Measurements from ENCODE around the gene TSPEAR.

TSPEAR gene

GRCh38 chr21:44714905-44715304 lies 3.5 kb upstream of the TSPEAR start:
- Histone ChIP-seq H3K4me1 (ENCODE audit: insufficient read depth, low read length) (no peaks in the 10 kb centered on the region), H3K9me3 (ENCODE audit: low read length) (no peaks in the 10 kb centered on the region), H3K27me3 (ENCODE audit: control insufficient read depth in 1 of 2, insufficient read depth in 2 of 2, low read length in 2 of 2) (peaks cover 24 to 45% of the 10 kb centered on the region in 2 donors), H3K36me3 (ENCODE audit: insufficient read depth, low read length) (no peaks in the 10 kb centered on the region), H3K4me3 (ENCODE audit: low read depth in 1 of 2, low read length in 2 of 2) (no peak overlapping the region), H3K27ac (ENCODE audit: low read depth, low read length) (no peak overlapping the region), H3K9ac (ENCODE audit: low read length) (no peak overlapping the region)

GRCh38 chr21:44713846-44714245 lies 2.5 kb upstream of the TSPEAR start:
- Histone ChIP-seq H3K4me1 (ENCODE audit: insufficient read depth, low read length) (no peaks in the 10 kb centered on the region), H3K9ac (ENCODE audit: low read length) (no peak overlapping the region), H3K9me3 (ENCODE audit: low read length) (no peaks in the 10 kb centered on the region), H3K4me3 (ENCODE audit: low read depth in 1 of 2, low read length in 2 of 2) (no peak overlapping the region), H3K36me3 (ENCODE audit: insufficient read depth, low read length) (no peaks in the 10 kb centered on the region), H3K27me3 (ENCODE audit: control insufficient read depth in 1 of 2, insufficient read depth in 2 of 2, low read length in 2 of 2) (peaks cover 24 to 55% of the 10 kb centered on the region in 2 donors), H3K27ac (ENCODE audit: low read depth, low read length) (no peak overlapping the region)

GRCh38 chr21:44713130-44713529 lies 1.8 kb upstream of the TSPEAR start:
- Histone ChIP-seq H3K27ac (ENCODE audit: low read depth, low read length) (no peak overlapping the region), H3K4me3 (ENCODE audit: low read depth in 1 of 2, low read length in 2 of 2) (no peak overlapping the region), H3K27me3 (ENCODE audit: control insufficient read depth in 1 of 2, insufficient read depth in 2 of 2, low read length in 2 of 2) (peaks cover 24 to 62% of the 10 kb centered on the region in 2 donors), H3K36me3 (ENCODE audit: insufficient read depth, low read length) (no peaks in the 10 kb centered on the region), H3K4me1 (ENCODE audit: insufficient read depth, low read length) (no peaks in the 10 kb centered on the region), H3K9ac (ENCODE audit: low read length) (no peak overlapping the region), H3K9me3 (ENCODE audit: low read length) (no peaks in the 10 kb centered on the region)

- no peak overlapping the region for H3K27ac ChIP-seq (ENCODE audit: low read depth, low read length)
- no peaks in the 10 kb centered on the region for H3K36me3 ChIP-seq (ENCODE audit: insufficient read depth, low read length)
- H3K9me3 ChIP-seq (ENCODE audit: low read length): no peaks in the 10 kb centered on the region
- no peak overlapping the region for H3K4me3 ChIP-seq (ENCODE audit: low read depth in 1 of 2, low read length in 2 of 2)
- H3K9ac ChIP-seq (ENCODE audit: low read length): no peak overlapping the region
- H3K4me1 ChIP-seq (ENCODE audit: insufficient read depth, low read length): no peaks in the 10 kb centered on the region
- H3K27me3 ChIP-seq (ENCODE audit: control insufficient read depth in 1 of 2, insufficient read depth in 2 of 2, low read length in 2 of 2): peaks cover 24 to 70% of the 10 kb centered on the region in 2 donors
These were observed 1.0 kb upstream of the TSPEAR start for GRCh38 chr21:44712203-44713028.

- no peak overlapping the region for H3K4me3 ChIP-seq (ENCODE audit: low read depth in 1 of 2, low read length in 2 of 2)
- H3K36me3 ChIP-seq (ENCODE audit: insufficient read depth, low read length): no peaks in the 10 kb centered on the region
- H3K9ac ChIP-seq (ENCODE audit: low read length): no peak overlapping the region
- no peaks in the 10 kb centered on the region for H3K4me1 ChIP-seq (ENCODE audit: insufficient read depth, low read length)
- peaks cover 24 to 84% of the 10 kb centered on the region in 2 donors for H3K27me3 ChIP-seq (ENCODE audit: control insufficient read depth in 1 of 2, insufficient read depth in 2 of 2, low read length in 2 of 2)
- H3K9me3 ChIP-seq (ENCODE audit: low read length): no peaks in the 10 kb centered on the region
- no peak overlapping the region for H3K27ac ChIP-seq (ENCODE audit: low read depth, low read length)
These were observed 531 bp downstream of the TSPEAR start for GRCh38 chr21:44710756-44711326.

- H3K9ac ChIP-seq (ENCODE audit: low read length): no peak overlapping the region
- H3K27me3 ChIP-seq (ENCODE audit: control insufficient read depth in 1 of 2, insufficient read depth in 2 of 2, low read length in 2 of 2): peaks cover 24 to 84% of the 10 kb centered on the region in 2 donors
These were observed 1.1 kb downstream of the TSPEAR start for GRCh38 chr21:44710294-44710665.

GRCh38 chr21:44709426-44710293 lies 1.7 kb downstream of the TSPEAR start:
- Histone ChIP-seq H3K27ac (ENCODE audit: low read depth, low read length) (no peak overlapping the region), H3K36me3 (ENCODE audit: insufficient read depth, low read length) (no peaks in the 10 kb centered on the region), H3K9me3 (ENCODE audit: low read length) (no peaks in the 10 kb centered on the region), H3K27me3 (ENCODE audit: control insufficient read depth in 1 of 2, insufficient read depth in 2 of 2, low read length in 2 of 2) (peaks cover 24 to 84% of the 10 kb centered on the region in 2 donors), H3K4me1 (ENCODE audit: insufficient read depth, low read length) (no peaks in the 10 kb centered on the region), H3K4me3 (ENCODE audit: low read depth in 1 of 2, low read length in 2 of 2) (no peak overlapping the region), H3K9ac (ENCODE audit: low read length) (no peak overlapping the region)

More at GRCh38 chr21:44710294-44710665, 1.1 kb downstream of the TSPEAR start:
- Histone ChIP-seq H3K4me1 (ENCODE audit: insufficient read depth, low read length) (no peaks in the 10 kb centered on the region), H3K4me3 (ENCODE audit: low read depth in 1 of 2, low read length in 2 of 2) (no peak overlapping the region), H3K36me3 (ENCODE audit: insufficient read depth, low read length) (no peaks in the 10 kb centered on the region), H3K9me3 (ENCODE audit: low read length) (no peaks in the 10 kb centered on the region), H3K27ac (ENCODE audit: low read depth, low read length) (no peak overlapping the region)

GRCh38 chr21:44708866-44709425 lies 2.4 kb downstream of the TSPEAR start:
- Histone ChIP-seq H3K9ac (ENCODE audit: low read length) (no peak overlapping the region), H3K36me3 (ENCODE audit: insufficient read depth, low read length) (no peaks in the 10 kb centered on the region), H3K27ac (ENCODE audit: low read depth, low read length) (no peak overlapping the region), H3K4me3 (ENCODE audit: low read depth in 1 of 2, low read length in 2 of 2) (no peak overlapping the region), H3K4me1 (ENCODE audit: insufficient read depth, low read length) (no peaks in the 10 kb centered on the region), H3K9me3 (ENCODE audit: low read length) (no peaks in the 10 kb centered on the region), H3K27me3 (ENCODE audit: control insufficient read depth in 1 of 2, insufficient read depth in 2 of 2, low read length in 2 of 2) (peaks cover 24 to 80% of the 10 kb centered on the region in 2 donors)

- H3K9me3 ChIP-seq (ENCODE audit: low read length): no peaks in the 10 kb centered on the region
- no peak overlapping the region for H3K27ac ChIP-seq (ENCODE audit: low read depth, low read length)
- peaks cover 18 to 80% of the 10 kb centered on the region in 2 donors for H3K27me3 ChIP-seq (ENCODE audit: control insufficient read depth in 1 of 2, insufficient read depth in 2 of 2, low read length in 2 of 2)
- no peak overlapping the region for H3K9ac ChIP-seq (ENCODE audit: low read length)
- no peak overlapping the region for H3K4me3 ChIP-seq (ENCODE audit: low read depth in 1 of 2, low read length in 2 of 2)
- no peaks in the 10 kb centered on the region for H3K36me3 ChIP-seq (ENCODE audit: insufficient read depth, low read length)
- no peaks in the 10 kb centered on the region for H3K4me1 ChIP-seq (ENCODE audit: insufficient read depth, low read length)
These were observed 3.0 kb downstream of the TSPEAR start for GRCh38 chr21:44708213-44708865.

GRCh38 chr21:44706706-44707581 lies 4.4 kb downstream of the TSPEAR start:
- H3K27me3 ChIP-seq (ENCODE audit: control insufficient read depth in 1 of 2, insufficient read depth in 2 of 2, low read length in 2 of 2): peaks cover 6 to 80% of the 10 kb centered on the region in 2 donors

More at GRCh38 chr21:44706706-44707581, 4.4 kb downstream of the TSPEAR start:
- Histone ChIP-seq H3K36me3 (ENCODE audit: insufficient read depth, low read length) (no peaks in the 10 kb centered on the region), H3K4me3 (ENCODE audit: low read depth in 1 of 2, low read length in 2 of 2) (no peak overlapping the region), H3K4me1 (ENCODE audit: insufficient read depth, low read length) (no peaks in the 10 kb centered on the region), H3K9me3 (ENCODE audit: low read length) (no peaks in the 10 kb centered on the region), H3K27ac (ENCODE audit: low read depth, low read length) (no peak overlapping the region), H3K9ac (ENCODE audit: low read length) (no peak overlapping the region)

Data from muscle layer of colon (tissue), 2 donors.